ENCODE results near the gene TFB2M.
"Not testable (repeated sequence)": the region's sequence is repeated elsewhere in the genome, so short reads cannot be mapped to it uniquely, and the experiment has no call there.

TFB2M gene

DNA sequence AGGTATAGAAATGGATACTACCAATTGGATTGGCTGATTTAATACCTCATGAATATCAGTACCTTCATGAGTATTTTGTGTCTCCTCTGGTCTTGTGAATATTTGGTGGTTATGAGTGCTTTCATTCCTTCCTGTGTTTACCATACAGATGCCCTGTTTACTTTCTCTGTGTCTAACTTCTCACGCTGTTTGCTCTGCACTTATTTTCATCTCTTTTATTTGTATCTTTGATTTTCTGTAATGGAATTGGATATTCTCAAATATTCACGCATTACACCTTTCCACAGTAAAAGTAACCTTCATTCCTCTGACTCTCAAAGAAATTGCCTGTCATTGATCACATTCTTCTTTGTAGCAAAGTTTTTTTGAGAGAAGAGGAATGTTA, 17.0 kb upstream of the TFB2M start:
- in situ Hi-C loops (cut with HindIII; ENCODE audit: low sequenced_read_pairs): no loop called here

DNA sequence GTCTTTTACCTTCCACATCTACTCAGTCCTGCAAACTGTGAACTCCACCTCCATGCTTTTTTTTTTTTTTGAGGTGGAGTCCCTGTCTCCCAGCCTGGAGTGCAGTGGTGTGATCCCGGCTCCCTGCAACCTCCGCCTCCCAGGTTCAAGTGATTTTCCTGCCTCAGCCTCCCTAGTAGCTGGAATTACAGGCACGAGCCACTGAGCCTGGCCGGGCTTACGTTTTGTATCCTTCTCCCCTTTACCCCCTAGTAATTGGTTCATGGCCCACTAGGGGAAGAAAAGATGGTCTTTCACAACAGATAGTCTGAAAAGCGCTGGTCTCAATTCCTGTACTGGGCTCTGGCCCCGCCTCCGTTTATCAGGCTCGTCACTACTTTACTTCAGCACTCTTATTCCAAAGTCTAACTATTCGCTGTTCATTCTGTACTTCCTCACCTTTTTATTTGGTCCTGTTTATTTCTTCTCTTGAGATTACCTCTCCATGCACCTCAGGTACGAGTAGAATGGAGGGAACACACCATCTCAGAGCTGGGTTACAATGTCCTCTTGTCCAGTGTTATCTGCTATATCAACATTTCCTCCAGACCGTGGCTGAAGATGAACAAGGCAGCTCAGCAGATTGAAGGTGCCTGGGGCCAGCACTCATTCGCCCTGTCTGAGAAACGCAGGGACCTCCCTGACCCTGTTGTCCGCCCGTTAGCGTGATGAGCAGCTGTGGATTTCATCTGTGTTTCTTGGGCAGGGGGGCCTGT, 16.4 kb upstream of the TFB2M start:
- in situ Hi-C loops (cut with HindIII; ENCODE audit: low sequenced_read_pairs): no loop called here

DNA sequence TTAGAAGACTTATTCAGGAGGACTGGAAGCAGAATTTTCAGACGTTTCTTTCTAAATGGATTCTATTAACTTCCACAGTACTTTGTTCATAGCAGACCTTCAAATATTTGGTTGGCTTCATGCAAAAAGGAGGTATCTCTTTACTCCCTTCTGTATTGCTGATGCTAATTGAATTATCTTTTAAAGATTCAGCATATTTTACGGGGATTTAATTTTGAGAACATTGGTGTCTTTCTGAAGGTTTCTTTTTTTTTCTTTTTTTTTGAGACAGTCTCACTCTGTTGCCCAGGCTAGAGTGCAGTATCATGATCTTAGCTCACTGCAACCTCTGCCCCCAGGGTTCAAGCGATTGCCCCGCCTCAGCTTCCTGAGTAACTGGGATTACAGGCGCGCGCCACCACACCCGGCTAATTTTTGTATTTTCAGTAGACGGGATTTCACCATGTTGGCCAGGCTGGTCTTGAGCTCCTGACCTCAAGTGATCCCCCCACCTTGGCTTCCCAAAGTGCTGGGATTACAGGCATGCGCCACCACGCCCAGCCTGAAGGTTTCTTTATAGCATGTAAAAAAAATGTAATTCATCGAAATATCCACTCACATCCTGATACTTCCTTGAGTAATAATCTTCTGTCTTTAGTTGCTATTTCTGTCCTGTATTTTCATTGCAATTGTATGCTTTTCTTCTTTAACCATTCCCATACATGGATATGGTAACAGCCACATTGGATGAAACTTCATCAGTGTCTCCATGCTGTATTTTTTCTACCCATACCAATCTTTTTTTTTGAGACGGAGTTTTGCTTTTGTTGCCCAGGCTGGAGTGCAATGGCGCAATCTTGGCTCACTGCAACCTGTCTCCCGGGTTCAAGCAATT, 14.7 kb upstream of the TFB2M start:
- in situ Hi-C loops (cut with HindIII; ENCODE audit: low sequenced_read_pairs): no loop called here

DNA sequence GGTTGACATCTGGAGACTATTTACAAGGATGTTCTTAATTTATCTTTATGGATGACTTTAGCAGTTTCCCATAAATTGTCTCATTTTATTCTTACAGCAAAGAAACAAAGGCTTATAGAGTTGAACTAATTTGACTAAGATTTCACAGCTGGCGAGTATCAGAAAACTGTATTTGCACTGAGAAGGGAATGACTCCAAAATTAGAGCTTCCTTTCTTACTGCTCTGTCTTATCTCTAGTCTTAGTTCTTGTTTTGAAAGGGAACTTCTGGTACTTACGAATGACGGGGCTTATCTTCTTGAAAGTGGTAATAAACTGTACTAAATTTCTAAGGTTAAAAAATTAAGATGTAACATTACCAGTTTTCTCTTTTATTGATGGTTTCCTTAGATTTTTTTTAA, 13.8 kb upstream of the TFB2M start:
- in situ Hi-C loops (cut with HindIII; ENCODE audit: low sequenced_read_pairs): no loop called here

DNA sequence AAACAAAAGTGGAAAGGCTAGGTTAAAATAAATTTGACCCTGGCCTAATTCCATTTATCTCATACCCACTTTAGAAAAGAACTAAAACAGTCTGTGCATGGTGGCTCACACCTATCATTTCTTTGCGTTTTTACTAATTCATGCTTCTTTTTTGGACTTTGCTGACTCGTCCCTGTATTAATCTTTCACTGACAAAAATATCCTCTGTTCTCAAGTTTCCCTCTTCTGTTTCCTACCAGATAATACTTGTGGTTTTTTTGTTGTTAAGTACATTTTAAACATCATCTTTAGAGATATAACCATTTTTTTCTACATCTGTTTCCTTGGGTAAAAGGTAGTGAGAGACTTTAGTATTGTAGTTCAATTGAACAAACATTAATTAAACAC, 11.7 kb upstream of the TFB2M start:
- in situ Hi-C loops (cut with HindIII; ENCODE audit: low sequenced_read_pairs): no loop called here

DNA sequence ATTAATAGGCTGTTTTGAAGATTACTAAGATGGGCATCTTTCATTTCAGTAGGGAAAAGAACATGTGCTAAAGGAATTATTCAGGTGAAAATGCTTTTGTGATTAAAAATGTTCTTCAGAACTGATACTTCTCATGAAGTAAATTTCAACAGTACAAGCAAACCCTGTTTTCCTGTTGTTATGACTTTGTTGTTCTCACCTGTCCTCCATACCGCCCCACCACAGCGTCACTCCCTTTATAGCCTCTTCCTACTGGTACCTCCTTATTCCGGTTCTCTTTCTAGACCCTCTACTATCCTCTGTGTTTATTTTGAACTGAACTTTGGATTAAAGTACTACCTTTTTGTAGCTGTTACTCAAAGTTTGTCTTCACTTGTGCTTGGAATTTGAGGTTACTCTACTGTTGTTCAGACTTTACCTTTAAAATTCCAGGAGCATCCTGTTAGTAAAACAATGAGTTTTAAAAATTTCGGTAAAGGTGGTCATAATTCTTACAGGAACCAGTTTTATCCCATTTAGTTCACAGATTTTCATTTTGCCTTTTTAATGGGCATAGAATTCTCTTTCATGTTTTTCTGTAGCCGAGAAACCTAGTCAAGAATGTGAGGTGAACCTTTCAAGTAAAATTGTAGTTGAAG, 11.1 kb upstream of the TFB2M start:
- in situ Hi-C loops (cut with HindIII; ENCODE audit: low sequenced_read_pairs): no loop called here

DNA sequence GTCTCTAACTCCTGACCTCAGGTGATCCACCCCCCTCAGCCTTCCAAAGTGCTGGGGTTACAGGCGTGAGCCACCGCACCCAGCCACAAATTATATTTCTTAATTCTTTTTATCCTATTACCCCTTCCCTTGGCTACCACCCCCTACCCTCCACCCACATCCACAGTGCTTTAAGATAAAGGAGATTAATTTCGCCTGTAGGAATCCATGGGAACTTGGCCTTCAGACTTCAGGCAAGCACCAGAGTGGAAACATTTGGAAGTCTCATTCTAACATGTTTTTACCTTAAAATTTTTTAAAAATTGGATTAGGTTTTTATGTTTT, 10.6 kb upstream of the TFB2M start:
- in situ Hi-C loops (cut with HindIII; ENCODE audit: low sequenced_read_pairs): no loop called here

DNA sequence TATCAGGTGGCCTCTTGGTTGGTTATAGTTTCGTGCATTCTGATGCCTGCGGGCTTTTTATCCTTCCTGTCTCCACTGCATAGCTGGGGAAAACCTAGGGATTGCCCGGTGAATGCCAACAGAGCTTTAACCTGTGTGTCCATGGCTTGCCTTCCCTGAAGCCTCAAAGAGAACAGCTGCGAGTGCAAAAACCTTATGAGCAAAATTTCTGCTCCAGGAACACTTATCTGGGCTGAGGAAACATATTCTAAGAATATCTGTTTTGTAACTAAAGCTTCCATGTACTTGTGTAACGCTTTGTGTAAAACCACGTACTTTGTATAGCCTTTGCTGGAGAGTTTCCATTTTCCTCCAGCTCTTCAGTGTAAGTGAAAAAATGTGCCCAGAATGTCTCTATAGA, 7.4 kb upstream of the TFB2M start:
- in situ Hi-C loops (cut with HindIII; ENCODE audit: low sequenced_read_pairs): no loop called here

DNA sequence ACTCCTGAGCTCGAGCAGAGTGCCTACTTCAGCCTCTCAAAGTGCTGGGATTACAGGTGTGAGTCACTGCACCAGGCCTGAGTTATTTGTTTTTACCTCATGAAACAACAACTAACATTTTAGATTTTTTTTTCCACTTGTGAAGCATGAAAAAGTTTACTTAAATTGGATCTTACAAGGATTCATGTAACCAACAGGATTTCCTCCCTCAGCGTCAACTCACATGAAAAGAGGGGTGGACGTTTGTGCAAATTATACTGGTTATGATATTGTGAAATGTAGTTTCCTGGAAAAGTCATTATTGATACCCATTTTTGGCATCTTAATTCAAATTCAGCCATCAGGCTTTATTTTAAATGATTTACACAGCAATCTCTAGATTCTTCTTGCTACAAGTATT, 6.7 kb upstream of the TFB2M start:
- in situ Hi-C loops (cut with HindIII; ENCODE audit: low sequenced_read_pairs): no loop called here

DNA sequence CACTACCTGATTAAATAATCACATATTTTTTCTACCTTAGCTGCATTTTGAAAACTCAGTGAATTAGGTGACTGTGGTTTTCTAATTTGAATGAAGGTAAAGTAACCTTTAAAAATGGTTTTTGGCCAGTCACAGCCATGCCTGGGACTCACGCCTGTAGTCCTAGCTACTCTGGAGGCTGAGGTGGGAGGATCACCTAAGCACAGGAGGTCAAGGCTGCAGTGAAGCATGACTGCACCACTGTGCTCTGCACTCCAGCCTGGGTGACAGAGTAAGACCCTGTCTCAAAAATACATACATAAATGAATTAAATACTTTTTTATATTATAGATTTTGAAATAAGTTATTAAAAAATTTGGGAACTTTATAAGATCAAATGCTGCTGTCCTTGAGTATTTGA, 5.9 kb upstream of the TFB2M start:
- in situ Hi-C loops (cut with HindIII; ENCODE audit: low sequenced_read_pairs): no loop called here

DNA sequence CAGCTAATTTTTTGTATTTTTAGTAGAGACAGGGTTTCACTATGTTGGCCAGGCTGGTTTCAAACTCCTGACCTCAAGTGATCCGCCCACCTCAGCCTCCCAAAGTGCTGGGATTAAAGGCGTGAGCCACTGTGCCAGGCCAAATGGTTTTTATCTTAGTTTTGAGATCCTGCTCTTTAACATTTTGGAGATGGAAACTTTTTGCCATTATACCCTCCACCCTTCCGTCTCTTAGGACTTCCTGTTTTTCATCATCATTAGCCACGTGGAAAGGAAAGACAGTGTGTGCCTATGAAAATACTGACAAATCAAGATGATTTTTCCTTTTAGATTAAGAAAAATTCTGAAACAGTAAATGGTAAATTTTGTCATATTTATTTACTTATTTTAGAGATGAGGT, 5.2 kb upstream of the TFB2M start:
- in situ Hi-C loops (cut with HindIII; ENCODE audit: low sequenced_read_pairs): not testable (repeated sequence)

DNA sequence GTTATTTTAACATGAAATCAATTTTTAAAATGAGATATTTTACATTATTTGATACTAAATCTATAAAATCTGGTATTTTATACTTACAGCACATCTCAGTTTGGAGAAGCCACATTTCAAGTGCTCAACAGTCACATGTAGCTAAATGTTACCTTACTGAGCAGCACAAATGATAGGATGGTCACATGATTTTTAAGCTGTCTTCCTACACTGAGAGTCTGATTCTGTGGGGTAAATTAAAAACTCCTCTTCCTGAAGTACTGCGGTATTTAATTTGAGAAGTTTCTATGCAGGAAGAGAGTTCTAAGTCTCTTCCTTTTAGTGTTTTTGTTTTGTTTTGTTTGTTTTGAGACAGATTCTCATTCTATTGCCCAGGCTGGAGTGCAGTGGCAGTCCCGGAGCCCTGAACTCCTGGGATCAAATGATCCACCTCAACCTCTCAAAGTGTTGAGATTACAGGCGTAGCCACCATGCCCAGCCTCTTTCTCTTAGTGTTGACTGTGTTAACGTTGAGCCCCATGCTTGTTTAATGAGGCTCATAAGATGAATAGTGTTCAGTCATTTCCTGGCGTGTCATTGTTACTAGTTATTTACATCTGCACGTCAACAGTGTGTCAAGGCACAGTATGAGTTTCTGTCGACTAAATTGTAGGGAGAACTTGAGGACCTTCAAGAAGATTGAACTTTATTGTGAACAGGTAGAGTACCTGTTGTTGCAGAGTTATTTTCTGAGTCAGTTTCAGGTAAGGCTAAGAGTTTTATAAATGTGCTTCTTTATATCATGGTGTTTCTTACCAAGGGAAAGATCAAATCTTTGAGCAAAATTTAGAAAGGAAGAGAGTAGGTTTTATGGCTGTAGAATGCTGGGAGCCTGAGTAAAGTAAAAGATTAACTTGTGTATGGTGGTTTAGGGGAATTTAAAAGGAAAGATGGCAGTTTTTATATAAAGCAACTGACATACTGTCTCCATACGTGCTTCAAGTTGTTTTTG, 3.5 kb upstream of the TFB2M start:
- in situ Hi-C loops (cut with HindIII; ENCODE audit: low sequenced_read_pairs): no loop called here

DNA sequence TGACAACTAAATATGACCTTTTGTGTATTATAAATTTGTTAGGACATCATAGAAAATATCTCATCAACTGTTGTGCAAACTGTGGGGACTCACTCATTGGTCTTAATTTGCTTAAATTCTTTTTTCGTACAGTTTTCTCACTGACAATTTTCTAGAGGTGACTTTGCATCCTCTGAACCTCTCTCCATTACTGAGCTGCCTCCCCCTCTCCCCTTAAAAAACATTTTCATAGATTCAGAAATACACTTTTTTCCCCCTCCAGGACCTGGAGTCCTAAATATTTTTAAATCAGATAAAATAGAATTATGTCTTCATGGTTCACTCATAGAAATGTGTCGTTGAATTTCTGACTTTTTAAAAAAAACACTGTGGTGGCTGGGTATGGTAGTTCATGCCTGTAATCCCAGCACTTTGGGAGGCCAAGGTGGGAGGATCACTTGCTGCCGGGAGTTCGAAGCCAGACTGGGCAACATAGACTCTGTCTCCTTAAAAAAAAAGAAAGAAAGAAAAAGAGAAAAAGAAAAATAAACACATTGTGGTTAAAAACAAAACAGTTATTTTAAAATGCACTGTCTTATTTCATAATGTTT, 1.7 kb upstream of the TFB2M start:
- in situ Hi-C loops (cut with HindIII; ENCODE audit: low sequenced_read_pairs): no loop called here

DNA sequence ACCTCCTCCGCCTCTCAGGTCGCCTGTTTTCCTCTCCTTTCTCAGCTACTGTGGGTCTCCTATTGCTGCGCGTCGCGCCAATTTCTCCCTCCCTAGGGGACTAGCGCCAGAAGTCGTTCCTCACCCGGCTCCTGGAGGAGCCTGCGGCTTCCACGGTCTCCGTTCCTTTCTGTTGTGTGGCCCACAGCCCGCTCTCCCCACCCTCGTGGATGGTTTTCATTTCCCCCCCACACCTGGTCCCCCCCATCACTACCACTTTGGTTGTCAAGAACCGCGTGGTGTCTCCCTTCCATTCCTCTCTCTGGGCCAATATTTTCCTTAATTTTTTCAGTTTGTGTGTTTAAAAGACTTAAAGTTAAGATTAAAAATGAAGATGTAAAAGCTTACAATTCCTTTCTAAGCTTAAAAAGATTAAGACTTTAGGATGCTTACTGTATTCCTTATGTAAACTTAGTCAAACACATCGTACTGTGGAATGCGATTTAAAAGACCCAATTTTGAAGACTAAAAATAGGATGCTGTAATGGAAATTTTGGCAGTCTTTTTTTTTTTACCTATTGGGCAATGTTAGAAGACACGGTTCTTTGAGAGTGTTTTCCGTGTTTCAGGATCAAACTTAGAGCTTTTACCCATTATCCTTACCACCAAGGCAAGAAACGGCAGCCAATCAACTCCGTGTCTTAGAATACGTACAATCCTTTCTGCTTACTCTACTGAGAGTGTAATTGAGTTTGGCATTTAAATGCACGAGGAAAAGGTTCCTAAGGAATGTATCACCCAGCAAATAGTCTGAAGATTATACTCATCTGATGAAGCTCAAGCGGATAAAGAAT, 968 bp upstream of the TFB2M start:
- in situ Hi-C loops (cut with HindIII; ENCODE audit: low sequenced_read_pairs): no loop called here

DNA sequence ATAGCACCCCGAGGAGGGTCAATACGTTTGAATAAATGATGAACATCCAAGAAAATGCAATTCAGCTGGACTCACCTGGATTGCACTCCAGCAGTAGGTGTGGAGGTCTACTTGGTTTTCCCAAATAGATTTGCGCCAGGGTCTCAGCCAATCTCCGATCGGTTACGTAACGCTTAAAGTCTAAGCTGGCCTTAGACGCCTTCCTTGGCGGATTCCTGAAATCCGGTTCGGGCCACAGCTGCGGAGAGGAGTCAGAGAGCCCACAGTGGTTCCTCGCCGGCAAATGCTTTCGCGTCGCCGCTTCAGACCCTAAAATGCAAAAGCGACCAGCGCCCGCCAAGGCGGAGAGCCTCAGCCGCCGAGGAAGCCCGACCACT, 322 bp downstream of the TFB2M start:
- in situ Hi-C loops (cut with HindIII; ENCODE audit: low sequenced_read_pairs): no loop called here

DNA sequence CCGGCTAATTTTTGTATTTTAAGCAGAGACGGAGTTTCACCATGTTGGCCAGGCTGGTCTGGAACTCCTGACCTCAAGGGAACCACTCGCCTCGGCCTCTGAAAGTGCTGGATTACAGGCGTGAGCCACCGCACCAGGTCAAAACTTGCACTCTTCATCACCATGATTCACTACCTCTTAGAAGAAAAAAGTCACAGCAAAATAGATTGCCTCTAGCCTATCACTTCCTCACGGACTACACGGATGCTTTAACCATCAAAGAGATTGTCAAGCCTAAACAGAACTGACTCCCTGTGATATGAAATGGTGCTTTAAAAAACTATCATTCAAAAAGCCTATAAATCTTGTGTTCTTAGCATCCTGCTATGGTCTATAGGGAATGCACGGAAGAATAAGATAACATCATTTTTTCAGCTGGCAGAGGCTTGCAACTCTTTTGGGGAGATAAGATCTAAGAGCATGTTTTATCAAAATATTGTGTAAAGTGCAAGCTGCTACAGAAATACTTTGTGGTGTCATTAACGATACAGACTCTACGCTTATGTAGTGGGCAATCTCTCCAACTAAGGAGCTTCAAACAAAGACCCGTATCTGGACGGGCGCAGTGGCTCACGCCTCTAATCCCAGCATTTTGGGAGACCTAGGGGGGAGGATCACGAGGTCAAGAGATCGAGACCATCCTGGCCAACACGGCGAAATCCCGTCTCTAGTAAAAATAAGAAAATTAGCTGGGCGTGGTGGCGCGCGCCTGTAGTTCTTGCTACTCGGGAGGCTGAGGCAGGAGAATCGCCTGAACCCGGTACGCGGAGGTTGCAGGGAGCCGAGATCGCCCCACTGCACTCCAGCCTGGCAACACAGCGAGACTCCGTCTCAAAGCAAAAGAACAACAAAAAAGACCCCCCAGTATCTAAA, 966 bp downstream of the TFB2M start:
- in situ Hi-C loops (cut with HindIII; ENCODE audit: low sequenced_read_pairs): no loop called here

DNA sequence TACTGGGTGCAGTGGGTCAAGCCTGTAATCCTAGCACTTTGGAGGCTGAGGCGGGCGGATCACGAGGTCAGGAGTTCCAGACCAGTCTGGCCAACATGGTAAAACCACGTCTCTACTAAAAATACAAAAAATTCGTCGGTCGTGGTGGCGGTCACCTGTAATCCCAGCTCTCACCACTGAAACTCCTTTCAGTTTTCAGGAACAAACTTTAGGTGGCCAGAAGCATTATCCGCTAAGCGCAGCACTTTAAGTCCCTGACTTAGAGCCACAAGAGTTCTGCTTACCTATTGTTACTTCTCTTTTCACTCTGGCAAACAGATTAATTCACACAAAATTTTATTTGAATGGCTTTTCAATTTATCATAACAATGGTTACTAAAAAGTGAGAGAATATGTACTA, 5.2 kb downstream of the TFB2M start:
- in situ Hi-C loops (cut with HindIII; ENCODE audit: low sequenced_read_pairs): not testable (repeated sequence)

DNA sequence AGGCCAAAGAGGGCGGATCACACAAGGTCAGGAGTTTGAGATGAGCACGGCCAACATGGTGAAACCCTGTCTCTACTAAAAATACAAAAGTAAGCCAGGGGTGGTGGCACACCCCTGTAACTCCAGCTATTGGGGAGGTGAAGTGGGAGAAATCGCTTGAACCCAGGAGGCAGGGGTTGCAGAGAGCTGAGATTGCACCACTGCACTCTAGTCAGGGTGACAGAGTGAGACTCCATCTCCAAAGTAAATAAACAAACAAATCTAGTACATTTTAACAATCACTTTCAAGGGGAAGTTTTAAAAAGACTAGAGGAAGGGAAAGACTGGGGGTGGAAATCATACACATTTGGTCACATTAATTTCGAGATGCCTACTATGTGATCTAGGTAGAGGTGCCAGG, 6.8 kb downstream of the TFB2M start:
- in situ Hi-C loops (cut with HindIII; ENCODE audit: low sequenced_read_pairs): no loop called here

DNA sequence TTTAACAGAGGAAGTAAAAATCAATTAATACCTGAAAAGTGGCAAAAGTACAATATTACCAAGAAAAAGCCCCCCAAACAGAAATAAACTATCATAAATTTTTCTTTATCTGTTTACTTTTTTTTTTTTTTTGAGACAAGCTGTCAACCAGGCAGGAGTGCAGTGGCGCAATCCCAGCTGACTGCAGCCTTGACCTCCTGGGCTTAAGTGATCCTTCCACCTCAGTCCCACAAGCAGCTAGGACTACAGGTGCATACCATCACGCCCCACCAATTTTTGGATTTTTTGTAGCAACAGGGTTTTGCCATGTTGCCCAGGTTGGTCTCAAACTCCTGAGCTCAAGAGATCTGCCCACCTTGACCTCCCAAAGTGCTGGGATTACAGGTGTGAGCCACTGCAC, 8.0 kb downstream of the TFB2M start:
- in situ Hi-C loops (cut with HindIII; ENCODE audit: low sequenced_read_pairs): no loop called here
